LNCAP (cell line): ENCODE results near the gene NUDC.

Experiments used
- CTCF ChIP-seq: fragments of 450-650 bp; IDR thresholded peaks from 2 replicates; pipeline ENCODE4 v1.5.1; 2017; ENCODE audit warnings: mild to moderate bottlenecking

NUDC gene

GRCh38 chr1:26972390-26972789 is 50.8 kb downstream of the NUDC start:
- TF ChIP-seq CTCF = no peak

GRCh38 chr1:26972821-26973220 is 51.3 kb downstream of the NUDC start:
- TF ChIP-seq CTCF = no peak

- TF ChIP-seq CTCF = no peak
Measured at GRCh38 chr1:26976621-26977510, 55.3 kb downstream of the NUDC start.

GRCh38 chr1:26978901-26979300 is 57.4 kb downstream of the NUDC start:
- no peak for TF ChIP-seq CTCF

GRCh38 chr1:26981146-26981846 is 59.8 kb downstream of the NUDC start:
- no peak for TF ChIP-seq CTCF

GRCh38 chr1:26983863-26984262 is 62.3 kb downstream of the NUDC start:
- TF ChIP-seq CTCF = no peak

GRCh38 chr1:26984291-26984690 is 62.7 kb downstream of the NUDC start:
- no peak for TF ChIP-seq CTCF
